DOHH2 (cell line): ENCODE data around the gene NUF2.
"Not testable (repeated sequence)": the region's sequence is repeated elsewhere in the genome, so short reads cannot be mapped to it uniquely, and the experiment has no call there.

Source experiments
- H3F3A ChIP-seq: fragments of 200-600 bp; sonication (generic), shearing (Covaris generic); 2 replicates; pipeline ENCODE4 v1.6.0; 2016; ENCODE audit warnings: antibody characterized with exemption, mild to moderate bottlenecking; ENCODE audit not compliant: control insufficient read depth, insufficient read depth
- H3K27ac ChIP-seq: fragments of 200-600 bp; sonication (generic); 2 replicates; pipeline ENCODE4 v1.5.1; 2014; ENCODE audit warnings: low read depth, mild to moderate bottlenecking, low read length, moderate library complexity
- H3K27me3 ChIP-seq: fragments of 200-600 bp; sonication (generic); 2 replicates; pipeline ENCODE4 v1.6.1; 2014; ENCODE audit warnings: mild to moderate bottlenecking, low read length, mixed read lengths; ENCODE audit not compliant: control insufficient read depth
- H3K36me3 ChIP-seq: fragments of 200-600 bp; sonication (generic); 2 replicates; pipeline ENCODE4 v1.6.1; 2014; ENCODE audit warnings: mild to moderate bottlenecking, low read length, moderate library complexity, mixed read lengths; ENCODE audit not compliant: control insufficient read depth
- H3K4me1 ChIP-seq: fragments of 200-600 bp; sonication (generic); 2 replicates; pipeline ENCODE4 v1.6.1; 2014; ENCODE audit warnings: mild to moderate bottlenecking, low read length, mixed read lengths; ENCODE audit not compliant: control insufficient read depth
- H3K4me2 ChIP-seq: fragments of 200-600 bp; sonication (generic); 2 replicates; pipeline ENCODE4 v1.6.0; 2014; ENCODE audit warnings: mild to moderate bottlenecking, low read length, moderate library complexity
- H3K4me3 ChIP-seq: fragments of 200-600 bp; sonication (generic); 2 replicates; pipeline ENCODE4 v1.5.1; 2014; ENCODE audit warnings: mild to moderate bottlenecking, low read length, mixed read lengths
- H3K79me2 ChIP-seq: fragments of 200-600 bp; sonication (generic); 2 replicates; pipeline ENCODE4 v1.6.1; 2014; ENCODE audit warnings: mild to moderate bottlenecking, low read length, mixed read lengths; ENCODE audit not compliant: control insufficient read depth
- H3K9me2 ChIP-seq: fragments of 200-600 bp; sonication (generic); replicated peaks from 2 replicates; pipeline ENCODE4 v1.6.1; 2014; ENCODE audit warnings: mild to moderate bottlenecking, low read length, mixed read lengths; ENCODE audit not compliant: control insufficient read depth
- H3K9me3 ChIP-seq: fragments of 200-600 bp; sonication (generic); 2 replicates; pipeline ENCODE4 v1.6.1; 2014; ENCODE audit warnings: antibody characterized with exemption, low read length, mixed read lengths; ENCODE audit not compliant: control insufficient read depth, insufficient read depth
- H4K20me1 ChIP-seq: fragments of 200-600 bp; sonication (generic); 2 replicates; pipeline ENCODE4 v1.6.0; 2014; ENCODE audit warnings: low read depth, mild to moderate bottlenecking, antibody characterized with exemption, low read length, moderate library complexity; ENCODE audit not compliant: control insufficient read depth, insufficient read depth
- CTCF ChIP-seq: fragments of 200-600 bp; sonication (generic); IDR thresholded peaks from one replicate; pipeline ENCODE4 v1.5.1; 2014; ENCODE audit warnings: antibody characterized with exemption, mild to moderate bottlenecking, low read depth, low read length; ENCODE audit not compliant: poor library complexity, severe bottlenecking
- EZH2phosphoT487 ChIP-seq: fragments of 200-600 bp; sonication (generic); IDR thresholded peaks from 2 replicates; pipeline ENCODE4 v1.6.1; 2017; ENCODE audit warnings: borderline replicate concordance, mild to moderate bottlenecking, antibody characterized with exemption, low read length, moderate library complexity, mixed read lengths

The NUF2 gene

GRCh38 chr1:163278602-163279001 is 43.2 kb upstream of the NUF2 start:
- Histone ChIP-seq H3K36me3 (no peaks in the 10 kb centered on the region), H3K79me2 (no peaks in the 10 kb centered on the region), H3F3A (no peaks in the 10 kb centered on the region), H3K27me3 (no peaks in the 10 kb centered on the region), H3K4me3 (no peak overlapping the region), H3K4me2 (no peak overlapping the region), H3K9me3 (no peaks in the 10 kb centered on the region), H4K20me1 (no peaks in the 10 kb centered on the region), H3K27ac (no peak overlapping the region), H3K4me1 (no peaks in the 10 kb centered on the region), H3K9me2 (no peaks in the 10 kb centered on the region)
- TF ChIP-seq CTCF (no peak), EZH2phosphoT487 (no peak)

- not testable (repeated sequence) for H3K27me3 ChIP-seq, H3K4me2 ChIP-seq, H4K20me1 ChIP-seq, H3K4me3 ChIP-seq, H3K4me1 ChIP-seq, H3K27ac ChIP-seq, H3F3A ChIP-seq, H3K9me2 ChIP-seq, H3K9me3 ChIP-seq, H3K36me3 ChIP-seq, H3K79me2 ChIP-seq
These were observed 36.9 kb upstream of the NUF2 start for GRCh38 chr1:163284867-163285266.

- no peaks in the 10 kb centered on the region for H3K27me3 ChIP-seq
- no peak overlapping the region for H3K27ac ChIP-seq
- H3F3A ChIP-seq = no peaks in the 10 kb centered on the region
- no peak overlapping the region for H3K4me2 ChIP-seq
- no peaks in the 10 kb centered on the region for H3K9me2 ChIP-seq
- peaks cover 6% of the 10 kb centered on the region; the same call in 1 of the 2 replicates for H3K4me1 ChIP-seq
- no peaks in the 10 kb centered on the region for H3K36me3 ChIP-seq
- no peaks in the 10 kb centered on the region for H3K9me3 ChIP-seq
- no peaks in the 10 kb centered on the region for H3K79me2 ChIP-seq
- no peaks in the 10 kb centered on the region for H4K20me1 ChIP-seq
- TF ChIP-seq CTCF (no peak), EZH2phosphoT487 (no peak)
- no peak overlapping the region for H3K4me3 ChIP-seq
These were observed 31.6 kb upstream of the NUF2 start for GRCh38 chr1:163290025-163290640.

GRCh38 chr1:163291461-163291860 is 30.3 kb upstream of the NUF2 start:
- TF ChIP-seq CTCF = no peak
- TF ChIP-seq EZH2phosphoT487 = no peak
- H3K4me2 ChIP-seq = no peak overlapping the region
- H3K4me1 ChIP-seq = peaks cover 5% of the 10 kb centered on the region; the same call in 1 of the 2 replicates
- H3K9me3 ChIP-seq = no peaks in the 10 kb centered on the region
- H4K20me1 ChIP-seq = no peaks in the 10 kb centered on the region
- H3K9me2 ChIP-seq = no peaks in the 10 kb centered on the region
- H3K79me2 ChIP-seq = no peaks in the 10 kb centered on the region
- H3K27ac ChIP-seq = no peak overlapping the region
- H3K36me3 ChIP-seq = no peaks in the 10 kb centered on the region
- H3K27me3 ChIP-seq = no peaks in the 10 kb centered on the region
- no peaks in the 10 kb centered on the region for H3F3A ChIP-seq
- no peak overlapping the region for H3K4me3 ChIP-seq

GRCh38 chr1:163292153-163292552 is 29.6 kb upstream of the NUF2 start:
- H3K4me2 ChIP-seq, H4K20me1 ChIP-seq, H3K9me2 ChIP-seq, H3K27ac ChIP-seq, H3K36me3 ChIP-seq, H3K9me3 ChIP-seq, H3K4me3 ChIP-seq, H3K27me3 ChIP-seq, H3K4me1 ChIP-seq, H3F3A ChIP-seq, H3K79me2 ChIP-seq: not testable (repeated sequence)

- not testable (repeated sequence) for H3K4me2 ChIP-seq, H4K20me1 ChIP-seq, H3K36me3 ChIP-seq, H3K4me3 ChIP-seq, H3K9me3 ChIP-seq, H3F3A ChIP-seq, H3K4me1 ChIP-seq, H3K9me2 ChIP-seq, H3K27ac ChIP-seq, H3K79me2 ChIP-seq, H3K27me3 ChIP-seq
These were observed 28.3 kb upstream of the NUF2 start for GRCh38 chr1:163293497-163293896.
